HepG2 (cell line): Measurements from ENCODE around the gene CBX7. TPM values are rescaled to one million over a fixed set of nuclear protein-coding genes. Genes with fewer than 3 reads are reported as not detected.

ENCODE experiments used
- ATAC-seq: fragments of 200-7000 bp; cut with Tn5 transposase; 3 replicates; pipeline ENCODE4 v1.9.1; 2020; ENCODE audit warnings: mild to moderate bottlenecking, moderate library complexity
- BruUV-seq: library from RNA; stranded (reverse); fragments of 400-500 nt; replicated peaks from 2 replicates; lab custom pipeline; 2021; lab: Mats Ljungman, UMichigan
- CTCF ChIA-PET: fragments of 300-600 bp; formaldehyde crosslinking; extraction: SDS; loops from one replicate; lab custom pipeline; 2021; ENCODE audit warnings: low total read pairs, inconsistent platforms, low intra/inter-chr PET ratio; lab: Yijun Ruan, JAX
- POLR2A ChIA-PET: fragments of 350-600 bp; sonication (Branson Sonifier 250); formaldehyde crosslinking; loops from one replicate; lab custom pipeline; 2020; ENCODE audit warnings: antibody characterized with exemption, inconsistent platforms; lab: Yijun Ruan, JAX
- DNase-seq: peaks from one replicate; pipeline ENCODE4 v3.0.0-alpha.2; 2015; ENCODE audit warnings: low spot score
- FAIRE-seq: peaks from 3 replicates; lab custom pipeline; 2011; peaks lifted over from hg19 to GRCh38; lab: Jason Lieb, UNC
- H2AFZ ChIP-seq: one replicate; pipeline ENCODE4 v1.6.1; 2011; ENCODE audit warnings: low read length, inconsistent platforms
- H3K27ac ChIP-seq: fragments of 300-600 bp; 3 replicates; pipeline ENCODE4 v1.8.0; 2011; ENCODE audit warnings: mixed run types, mild to moderate bottlenecking, mixed read lengths, low read length, inconsistent platforms; ENCODE audit not compliant: insufficient read depth; ENCODE audit errors: extremely low read length
- H3K27me3 ChIP-seq, 2 experiments: fragments of 200-600 bp in 1 of 2; 2 replicates in 1 of 2; 3 replicates in 1 of 2; pipeline versions ENCODE4 v1.6.0 to v1.8.0; 2011; ENCODE audit warnings: low read length in 2 of 2, mild to moderate bottlenecking in 2 of 2, moderate library complexity in 2 of 2, inconsistent platforms in 1 of 2; ENCODE audit not compliant: insufficient read depth in 2 of 2, control insufficient read depth in 1 of 2
- H3K36me3 ChIP-seq, 2 experiments: fragments of 200-600 bp in 1 of 2; replicated peaks in 1 of 2; 2 replicates in 1 of 2; 3 replicates in 1 of 2; pipeline versions ENCODE4 v1.5.1 to v1.8.0; 2011; ENCODE audit warnings: low read length in 2 of 2, inconsistent platforms in 1 of 2; ENCODE audit not compliant: insufficient read depth in 2 of 2, control insufficient read depth in 1 of 2
- H3K4me1 ChIP-seq: 2 replicates; pipeline ENCODE4 v1.5.1; 2012; ENCODE audit warnings: low read length, inconsistent platforms; ENCODE audit not compliant: insufficient read depth
- H3K4me2 ChIP-seq: 2 replicates; pipeline ENCODE4 v1.6.0; 2011; ENCODE audit warnings: low read depth, low read length, inconsistent platforms
- H3K4me3 ChIP-seq, 3 experiments: fragments of 200-600 bp in 1 of 3; sonication (generic), shearing (Covaris generic) in 1 of 3; replicated peaks in 1 of 3; 2 replicates each; pipeline ENCODE4 v1.5.1; 2011 to 2016; ENCODE audit warnings: low read length in 3 of 3, inconsistent platforms in 2 of 3, low read depth in 2 of 3, mild to moderate bottlenecking in 2 of 3, control low read depth in 1 of 3, mixed read lengths in 1 of 3; ENCODE audit not compliant: insufficient read depth in 1 of 3
- H3K79me2 ChIP-seq: one replicate; pipeline ENCODE4 v1.6.1; 2011; ENCODE audit warnings: low read length, inconsistent platforms; ENCODE audit not compliant: insufficient read depth
- H3K9ac ChIP-seq: 2 replicates; pipeline ENCODE4 v1.6.0; 2011; ENCODE audit warnings: mild to moderate bottlenecking, low read depth, low read length, inconsistent platforms; ENCODE audit not compliant: insufficient read depth
- H3K9me3 ChIP-seq: 2 replicates; pipeline ENCODE4 v1.5.1; 2012; ENCODE audit warnings: mild to moderate bottlenecking, low read length
- H4K20me1 ChIP-seq: 2 replicates; pipeline ENCODE4 v1.6.0; 2011; ENCODE audit warnings: inconsistent platforms, mild to moderate bottlenecking, low read length, moderate library complexity; ENCODE audit not compliant: insufficient read depth
- AGO2 ChIP-seq: fragments of 200-400 bp; formaldehyde crosslinking; optimal IDR thresholded peaks from 2 replicates; pipeline ENCODE3; 2017; ENCODE audit warnings: mild to moderate bottlenecking, low read depth, low read length, moderate library complexity
- CHD2 ChIP-seq: IDR thresholded peaks from 2 replicates; pipeline ENCODE4 v1.6.1; 2011; ENCODE audit warnings: low read depth, low read length, improper control_type of control experiment
- CSRNP1 ChIP-seq: sonication (generic); formaldehyde crosslinking; IDR thresholded peaks from 2 replicates; pipeline ENCODE4 v1.8.1; 2023; ENCODE audit warnings: mild to moderate bottlenecking, missing genetic modification reagents
- E2F2 ChIP-seq: sonication (generic); formaldehyde crosslinking; IDR thresholded peaks from 2 replicates; pipeline ENCODE4 v1.4.0; 2020; ENCODE audit warnings: missing genetic modification reagents, borderline replicate concordance
- HMG20B ChIP-seq: conservative IDR thresholded peaks from 2 replicates; pipeline ENCODE4 v1.6.1; 2016; ENCODE audit warnings: missing genetic modification reagents, missing compliant biosample characterization
- HOXA5 ChIP-seq: sonication (generic); formaldehyde crosslinking; IDR thresholded peaks from 2 replicates; pipeline ENCODE4 v1.4.0; 2020; ENCODE audit warnings: missing genetic modification reagents
- MXD4 ChIP-seq: IDR thresholded peaks from 2 replicates; pipeline ENCODE4 v1.6.1; 2016; ENCODE audit warnings: mild to moderate bottlenecking, missing biosample characterization, missing genetic modification reagents
- ZBTB43 ChIP-seq: sonication (generic); formaldehyde crosslinking; conservative IDR thresholded peaks from 2 replicates; pipeline ENCODE4 v1.4.0; 2020; ENCODE audit warnings: missing genetic modification reagents
- ZNF460 ChIP-seq: sonication (generic); formaldehyde crosslinking; IDR thresholded peaks from 2 replicates; pipeline ENCODE4 v1.5.1; 2020; ENCODE audit warnings: missing genetic modification reagents, mild to moderate bottlenecking, borderline replicate concordance
- ZNF841 ChIP-seq: sonication (generic); formaldehyde crosslinking; IDR thresholded peaks from 2 replicates; pipeline ENCODE4 v1.8.1; 2023; ENCODE audit warnings: missing genetic modification reagents, borderline replicate concordance
- WGBS: methylation state at CpG from one replicate; pipeline ENCODE4 v1.1.6; 2017; ENCODE audit warnings: low lambda C conversion rate; 5-methylcytosine and 5-hydroxymethylcytosine counted together
- in situ Hi-C: cut with HindIII; loops from 2 replicates; pipeline ENCODE4 v1.10.0; 2017; ENCODE audit warnings: low pct_unique_long_range_greater_than_20kb; ENCODE audit not compliant: extremely low pct_ligation_motif_present
- intact Hi-C: fragments of 100-400 bp; cut with micrococcal nuclease; formaldehyde crosslinking; loops from one replicate; pipeline ENCODE4 v1.10.0; 2022; ENCODE audit not compliant: unreplicated experiment
- polyA plus RNA-seq, 8 experiments: library from polyadenylated mRNA; depleted of rRNA in 3 of 8; stranded (reverse) in 7 of 8; unstranded in 1 of 8; fragments of >200 nt; fragmentation: Illumina TruSeq in 4 of 8; extraction: Trizol in 4 of 8; gene quantifications; 2 replicates each; pipeline versions ENCODE4 v1.2.1 to v1.2.3, GENCODE V29; 2011 to 2016; ENCODE audit warnings: low read depth in 4 of 8, missing spikeins in 1 of 8, mixed read lengths in 1 of 8; ENCODE audit not compliant: insufficient read depth in 1 of 8
- total RNA-seq, 5 experiments: library from RNA; depleted of rRNA; stranded (reverse); fragments of >200 nt; fragmentation: Illumina TruSeq; extraction: Trizol; gene quantifications; 2 replicates each; pipeline ENCODE4 v1.2.3, GENCODE V29; 2016; ENCODE audit warnings: low read depth in 1 of 5

The CBX7 gene
- total and polyA plus RNA-seq, 2 of the 13 experiments (the other 11 are each of a cell fraction or from before 2014, with no cell fraction given), result 0.35 to 4.9 TPM

- no peaks in the 10 kb centered on the region for H3K9me3 ChIP-seq
- no peak for DNase-seq
- H3K36me3 ChIP-seq, result no peaks in the 10 kb centered on the region
- intact Hi-C loops, result no loop called here
- WGBS, result 93% methylated on average over 9 of the region's 17 CpGs
- TF ChIP-seq HOXA5, result no peak
- no peak for TF ChIP-seq CSRNP1
- no peak for TF ChIP-seq CHD2
- TF ChIP-seq, all 625 proteins: peak for 0
- ATAC-seq (no peak), FAIRE-seq (no peak)
- Histone ChIP-seq H2AFZ (no peak overlapping the region), H3K4me3 (no peak overlapping the region), H4K20me1 (no peaks in the 10 kb centered on the region), H3K9ac (no peak overlapping the region), H3K4me1 (peaks cover 47% of the 10 kb centered on the region), H3K27me3 (no peaks in the 10 kb centered on the region), H3K27ac (no peak overlapping the region), H3K79me2 (no peaks in the 10 kb centered on the region), H3K4me2 (no peak overlapping the region)
- BruUV-seq, result no TSS peak
- ChIA-PET POLR2A (no interaction called here), CTCF (no interaction called here)
- in situ Hi-C loops, result no loop called here
Observed at GRCh38 chr22:39133871-39134270, 18.6 kb downstream of the CBX7 start.

- H2AFZ ChIP-seq, result no peak overlapping the region
- H3K9me3 ChIP-seq, result no peaks in the 10 kb centered on the region
- TF ChIP-seq ZBTB43, result no peak
- no peak for TF ChIP-seq ZNF460 (CRISPR knock-in tag)
- TF ChIP-seq MXD4, result no peak
- no peak for TF ChIP-seq ZNF841 (CRISPR knock-in tag)
- TF ChIP-seq AGO2, result no peak
- TF ChIP-seq HMG20B (CRISPR knock-in tag), result no peak
- no peak for TF ChIP-seq E2F2 (CRISPR knock-in tag)
- H3K36me3 ChIP-seq, result no peaks in the 10 kb centered on the region
- H3K4me1 ChIP-seq, result peaks cover 48% of the 10 kb centered on the region
- POLR2A ChIA-PET, result no interaction called here
- no peak overlapping the region for H3K9ac ChIP-seq
- H4K20me1 ChIP-seq, result no peaks in the 10 kb centered on the region
- H3K27ac ChIP-seq, result no peak overlapping the region
- DNase-seq, result no peak
- 0 out of 5 replicates have a peak, but pooled peaks cover 0 to 2% of the 10 kb centered on the region in 2 experiments for H3K27me3 ChIP-seq
- in situ Hi-C loops (no loop called here), intact Hi-C loops (no loop called here)
- CTCF ChIA-PET, result no interaction called here
- no peak for FAIRE-seq
- no peaks in the 10 kb centered on the region for H3K79me2 ChIP-seq
- H3K4me3 ChIP-seq, result no peak overlapping the region
- 82% methylated on average over 17 of the region's 22 CpGs for WGBS
- ATAC-seq, result no peak
- no TSS peak for BruUV-seq
- no peak overlapping the region for H3K4me2 ChIP-seq
Observed at GRCh38 chr22:39132871-39133524, 19.5 kb downstream of the CBX7 start.
